HEK293 (cell line): Measurements from ENCODE around the gene GAK.

ENCODE experiments used
- CTCF ChIA-PET: fragments of 350-600 bp; formaldehyde crosslinking; extraction: SDS; loops from one replicate; lab custom pipeline; 2021; ENCODE audit warnings: antibody characterized with exemption; lab: Yijun Ruan, JAX
- POLR2A ChIA-PET: fragments of 300-600 bp; formaldehyde crosslinking; extraction: SDS; loops from one replicate; lab custom pipeline; 2020; ENCODE audit warnings: antibody characterized with exemption, inconsistent platforms; lab: Yijun Ruan, JAX
- H3K27ac ChIP-seq: fragments of 200-500 bp; sonication (Bioruptor generic); 2 replicates; pipeline ENCODE4 v1.5.1; 2014; ENCODE audit warnings: low read depth, low read length, control low read depth, inconsistent platforms; ENCODE audit errors: extremely low read depth
- H3K36me3 ChIP-seq, 2 experiments: fragments of 200-500 bp in 1 of 2; sonication (Bioruptor generic) in 1 of 2; 1 replicate in 1 of 2; 2 replicates in 1 of 2; pipeline ENCODE4 v1.5.1; 2014 to 2017; ENCODE audit warnings: inconsistent platforms in 2 of 2, low read length in 2 of 2; ENCODE audit not compliant: control insufficient read depth in 2 of 2, insufficient read depth in 1 of 2
- H3K4me1 ChIP-seq: fragments of 200-500 bp; sonication (Bioruptor generic); 2 replicates; pipeline ENCODE4 v1.5.1; 2014; ENCODE audit warnings: mild to moderate bottlenecking, low read length, inconsistent platforms; ENCODE audit not compliant: control insufficient read depth, insufficient read depth
- H3K4me3 ChIP-seq: 2 replicates; pipeline ENCODE4 v1.5.1; 2011; ENCODE audit warnings: low read depth, mild to moderate bottlenecking, control low read depth, low read length, moderate library complexity
- H3K9me3 ChIP-seq: fragments of 200-500 bp; sonication (Bioruptor generic); 2 replicates; pipeline ENCODE4 v1.5.1; 2014; ENCODE audit warnings: low read depth, low read length, inconsistent platforms; ENCODE audit not compliant: control insufficient read depth, insufficient read depth
- CTCF ChIP-seq: fragments of 450-650 bp; formaldehyde crosslinking; IDR thresholded peaks from 2 replicates; pipeline ENCODE4 v1.5.1; 2016; ENCODE audit warnings: missing biosample characterization, missing genetic modification characterization
- GLIS2 ChIP-seq: fragments of 450-650 bp; formaldehyde crosslinking; IDR thresholded peaks from 2 replicates; pipeline ENCODE4 v1.5.1; 2016; ENCODE audit warnings: missing biosample characterization, missing genetic modification characterization
- HIC1 ChIP-seq: fragments of 450-650 bp; formaldehyde crosslinking; IDR thresholded peaks from 2 replicates; pipeline ENCODE4 v1.5.1; 2016; ENCODE audit warnings: missing biosample characterization, missing genetic modification characterization
- HOXA7 ChIP-seq: sonication (generic); formaldehyde crosslinking; IDR thresholded peaks from 2 replicates; pipeline ENCODE4 v1.8.1; 2022; ENCODE audit warnings: missing genetic modification reagents, borderline replicate concordance
- KLF1 ChIP-seq: fragments of 450-650 bp; formaldehyde crosslinking; IDR thresholded peaks from 2 replicates; pipeline ENCODE4 v1.5.1; 2016; ENCODE audit warnings: missing biosample characterization, missing genetic modification characterization
- PRDM4 ChIP-seq: fragments of 450-650 bp; formaldehyde crosslinking; IDR thresholded peaks from 2 replicates; pipeline ENCODE4 v1.5.1; 2017; ENCODE audit warnings: missing biosample characterization, missing genetic modification characterization
- PRDM6 ChIP-seq: fragments of 450-650 bp; formaldehyde crosslinking; IDR thresholded peaks from 2 replicates; pipeline ENCODE4 v1.5.1; 2017; ENCODE audit warnings: missing biosample characterization, missing genetic modification characterization
- SALL2 ChIP-seq: fragments of 450-650 bp; formaldehyde crosslinking; IDR thresholded peaks from 2 replicates; pipeline ENCODE4 v1.5.0; 2017; ENCODE audit warnings: missing biosample characterization, mild to moderate bottlenecking, missing genetic modification characterization, borderline replicate concordance
- TRIM28 ChIP-seq: IDR thresholded peaks from 2 replicates; pipeline ENCODE4 v1.6.1; 2011; ENCODE audit warnings: low read length, control low read depth, borderline replicate concordance
- ZNF248 ChIP-seq: fragments of 450-650 bp; formaldehyde crosslinking; IDR thresholded peaks from 2 replicates; pipeline ENCODE4 v1.5.1; 2017; ENCODE audit warnings: missing biosample characterization, missing genetic modification characterization
- ZNF639 ChIP-seq: fragments of 450-650 bp; formaldehyde crosslinking; IDR thresholded peaks from 2 replicates; pipeline ENCODE4 v1.5.1; 2016; ENCODE audit warnings: missing biosample characterization, missing genetic modification characterization
- ZNF654 ChIP-seq: fragments of 450-650 bp; formaldehyde crosslinking; IDR thresholded peaks from 2 replicates; pipeline ENCODE4 v1.5.1; 2016; ENCODE audit warnings: low read depth, missing biosample characterization, missing genetic modification characterization

GAK gene

GRCh38 chr4:881709-882108 is 50.4 kb downstream of the GAK start:
- CTCF ChIA-PET = no interaction called here
- POLR2A ChIA-PET = no interaction called here
- H3K4me3 ChIP-seq = no peak overlapping the region

GRCh38 chr4:880684-881405 is 51.3 kb downstream of the GAK start:
- ChIA-PET POLR2A (no interaction called here), CTCF (interaction anchor here (0.5 to 0.6 kb wide), 2 partner anchors 16 to 162 kb away, joined by 3 read pairs; no protein-coding TSS in a partner anchor)
- H3K36me3 ChIP-seq = peaks cover 0 to 84% of the 10 kb centered on the region in 2 experiments; a peak in 2 of 3 replicates
- no peaks in the 10 kb centered on the region for H3K4me1 ChIP-seq
- H3K9me3 ChIP-seq = no peaks in the 10 kb centered on the region
- TF ChIP-seq KLF1 (tag by site-specific recombination) (no peak), GLIS2 (tag by site-specific recombination) (peak; percentile 19; the same call in 1 of the 2 replicates), PRDM4 (tag by site-specific recombination) (no peak)
- TF ChIP-seq, all 188 proteins: peak for 1
- Histone ChIP-seq H3K4me3 (no peak overlapping the region), H3K27ac (no peak overlapping the region)

More at GRCh38 chr4:881709-882108, 50.4 kb downstream of the GAK start:
- Histone ChIP-seq H3K4me1 (no peaks in the 10 kb centered on the region), H3K27ac (no peak overlapping the region), H3K9me3 (no peaks in the 10 kb centered on the region)
- TF ChIP-seq ZNF639 (tag by site-specific recombination) (no peak), ZNF654 (tag by site-specific recombination) (no peak), ZNF248 (tag by site-specific recombination) (no peak), HIC1 (tag by site-specific recombination) (no peak), CTCF (no peak), HOXA7 (CRISPR knock-in tag) (no peak), PRDM6 (tag by site-specific recombination) (no peak), SALL2 (tag by site-specific recombination) (no peak), TRIM28 (no peak)
- TF ChIP-seq, all 188 proteins: peak for 0
- H3K36me3 ChIP-seq = peaks cover 0 to 83% of the 10 kb centered on the region in 2 experiments; a peak in 2 of 3 replicates
